GM18502 (cell line): ENCODE data around the gene POLD1.
"Not testable (repeated sequence)": the region's sequence is repeated elsewhere in the genome, so short reads cannot be mapped to it uniquely, and the experiment has no call there.

Source experiments
- ATAC-seq: cut with Tn5 transposase; IDR thresholded peaks from one replicate; pipeline ENCODE4 v1.9.1; 2021; ENCODE audit warnings: mild to moderate bottlenecking; ENCODE audit not compliant: unreplicated experiment, poor library complexity

The POLD1 gene

GRCh38 chr19:50432221-50433028, 48.3 kb downstream of the POLD1 start, which contains the start of gene MYBPC2:
Gene MYBPC2, plus strand, starts transcription at chr19:50432892. Its CDS starts 62 bp downstream, at chr19:50432954.
- ATAC-seq, result no peak

- no peak for ATAC-seq
These were observed 49.3 kb downstream of the POLD1 start for GRCh38 chr19:50433201-50434180.

GRCh38 chr19:50434525-50434924, 50.4 kb downstream of the POLD1 start:
- ATAC-seq, result no peak

- ATAC-seq, result no peak
These were observed 51.1 kb downstream of the POLD1 start for GRCh38 chr19:50435221-50435620.

GRCh38 chr19:50435627-50436026, 51.5 kb downstream of the POLD1 start:
- ATAC-seq, result no peak

- no peak for ATAC-seq
These were observed 53.8 kb downstream of the POLD1 start for GRCh38 chr19:50437862-50438449.

GRCh38 chr19:50439130-50439529, 55.0 kb downstream of the POLD1 start:
- not testable (repeated sequence) for ATAC-seq

- no peak for ATAC-seq
These were observed 59.9 kb downstream of the POLD1 start for GRCh38 chr19:50444059-50444458.

- no peak for ATAC-seq
These were observed 62.9 kb downstream of the POLD1 start for GRCh38 chr19:50447053-50447452.

GRCh38 chr19:50447750-50448149, 63.6 kb downstream of the POLD1 start:
- no peak for ATAC-seq

GRCh38 chr19:50449236-50449899, 65.2 kb downstream of the POLD1 start:
- no peak for ATAC-seq

GRCh38 chr19:50450369-50451222, 66.4 kb downstream of the POLD1 start:
- no peak for ATAC-seq

- ATAC-seq, result no peak
These were observed 67.0 kb downstream of the POLD1 start for GRCh38 chr19:50451223-50451534.

- no peak for ATAC-seq
These were observed 69.1 kb downstream of the POLD1 start for GRCh38 chr19:50453243-50453642.

- ATAC-seq, result no peak
These were observed 71.8 kb downstream of the POLD1 start for GRCh38 chr19:50455992-50456391.

GRCh38 chr19:50457300-50457699, 73.2 kb downstream of the POLD1 start:
- no peak for ATAC-seq

GRCh38 chr19:50458396-50459066, 74.4 kb downstream of the POLD1 start:
- ATAC-seq, result no peak

- no peak for ATAC-seq
These were observed 74.9 kb downstream of the POLD1 start for GRCh38 chr19:50459067-50459456.

- no peak for ATAC-seq
These were observed 75.5 kb downstream of the POLD1 start for GRCh38 chr19:50459638-50460037.
